Parathyroid adenoma (tissue), 2 donors: ENCODE results near the gene KIAA1958.

Source experiments
- H2AFZ ChIP-seq: fragments of 300-600 bp; sonication (generic); one replicate; pipeline ENCODE4 v1.7.0; 2017; ENCODE audit warnings: antibody characterized with exemption, mild to moderate bottlenecking
- H3K27ac ChIP-seq: fragments of 300-600 bp; sonication (generic); one replicate; pipeline ENCODE4 v1.7.0; 2017
- H3K27me3 ChIP-seq: fragments of 300-600 bp; sonication (generic); one replicate; pipeline ENCODE4 v1.7.0; 2017; ENCODE audit warnings: low read length; ENCODE audit not compliant: control insufficient read depth, insufficient read depth
- H3K36me3 ChIP-seq: fragments of 300-600 bp; sonication (generic); one replicate; pipeline ENCODE4 v1.7.0; 2017; ENCODE audit warnings: low read length; ENCODE audit not compliant: control insufficient read depth, insufficient read depth
- H3K4me1 ChIP-seq: fragments of 300-600 bp; sonication (generic); one replicate; pipeline ENCODE4 v1.7.0; 2017; ENCODE audit warnings: control low read depth
- H3K4me2 ChIP-seq: fragments of 300-600 bp; sonication (generic); one replicate; pipeline ENCODE4 v1.7.0; 2017; ENCODE audit warnings: low read length
- H3K4me3 ChIP-seq: fragments of 300-600 bp; sonication (generic); one replicate; pipeline ENCODE4 v1.7.0; 2017; ENCODE audit warnings: low read depth, low read length
- H3K79me2 ChIP-seq: fragments of 300-600 bp; sonication (generic); one replicate; pipeline ENCODE4 v1.7.0; 2017; ENCODE audit warnings: control low read depth
- H3K9ac ChIP-seq: fragments of 300-600 bp; sonication (generic); one replicate; pipeline ENCODE4 v1.7.0; 2017; ENCODE audit warnings: mild to moderate bottlenecking
- H3K9me3 ChIP-seq: fragments of 300-600 bp; sonication (generic); one replicate; pipeline ENCODE4 v1.7.0; 2017; ENCODE audit warnings: low read length; ENCODE audit not compliant: control insufficient read depth
- CTCF ChIP-seq: fragments of 300-600 bp; sonication (generic); IDR thresholded peaks from one replicate; pipeline ENCODE4 v1.7.0; 2017; ENCODE audit warnings: antibody characterized with exemption, mild to moderate bottlenecking
- donor health status: primary hyperparathyroidism.

KIAA1958 gene

DNA sequence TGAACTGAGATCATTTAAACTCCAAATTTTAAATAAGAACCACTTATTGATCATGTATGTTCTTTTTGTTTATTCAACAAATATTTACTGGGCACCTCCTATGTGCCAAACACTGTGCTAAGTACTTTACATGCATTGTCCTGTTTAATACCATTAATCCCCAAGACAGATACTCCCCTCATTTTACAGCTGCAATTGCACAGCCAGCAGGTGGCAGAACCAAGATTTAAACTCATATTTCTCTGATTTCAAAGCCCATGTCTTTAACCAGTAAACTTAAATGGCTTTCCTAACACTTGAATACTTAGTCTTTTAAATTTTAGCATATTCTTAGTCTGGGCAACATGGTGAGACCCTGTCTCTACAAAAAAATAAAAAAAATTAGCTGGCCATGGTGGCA is 43.4 kb upstream of the KIAA1958 start:
- Histone ChIP-seq H3K4me2 (no peak overlapping the region), H3K9ac (no peak overlapping the region), H3K36me3 (no peaks in the 10 kb centered on the region), H3K9me3 (no peaks in the 10 kb centered on the region), H3K79me2 (no peaks in the 10 kb centered on the region), H3K27me3 (no peaks in the 10 kb centered on the region), H3K4me3 (no peak overlapping the region), H2AFZ (no peak overlapping the region), H3K4me1 (no peaks in the 10 kb centered on the region), H3K27ac (no peak overlapping the region)
- TF ChIP-seq CTCF, result peak; percentile 24

GRCh38 chr9:112443636-112444035 is 43.0 kb upstream of the KIAA1958 start:
- Histone ChIP-seq H3K9me3 (no peaks in the 10 kb centered on the region), H3K27me3 (no peaks in the 10 kb centered on the region)

DNA sequence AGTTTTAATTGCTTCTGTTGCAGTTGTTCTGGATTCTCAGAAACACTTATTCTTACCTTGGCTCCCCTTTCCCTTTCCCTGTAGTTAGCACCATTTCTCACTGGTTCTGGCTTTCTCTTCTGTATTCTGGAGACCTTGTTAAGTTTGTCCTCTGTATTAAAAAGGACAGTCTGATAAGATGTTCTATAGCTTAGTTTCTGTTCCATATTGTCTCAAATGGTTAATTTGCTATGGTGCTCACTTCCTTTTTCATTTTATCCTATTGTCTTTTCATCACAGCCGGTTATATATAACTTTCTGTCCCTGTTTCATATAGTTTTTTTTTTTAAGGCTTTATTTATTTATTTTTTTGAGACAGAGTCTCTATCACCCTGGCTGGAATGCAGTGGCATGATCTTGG is 41.4 kb upstream of the KIAA1958 start:
- no peak overlapping the region for H2AFZ ChIP-seq
- no peak overlapping the region for H3K9ac ChIP-seq
- no peak overlapping the region for H3K27ac ChIP-seq
- no peaks in the 10 kb centered on the region for H3K9me3 ChIP-seq
- H3K4me2 ChIP-seq, result no peak overlapping the region
- no peaks in the 10 kb centered on the region for H3K79me2 ChIP-seq
- H3K4me1 ChIP-seq, result no peaks in the 10 kb centered on the region
- H3K27me3 ChIP-seq, result no peaks in the 10 kb centered on the region
- no peaks in the 10 kb centered on the region for H3K36me3 ChIP-seq
- no peak overlapping the region for H3K4me3 ChIP-seq
- no peak for TF ChIP-seq CTCF

More at GRCh38 chr9:112443636-112444035, 43.0 kb upstream of the KIAA1958 start:
- Histone ChIP-seq H3K4me3 (no peak overlapping the region), H3K4me1 (no peaks in the 10 kb centered on the region), H2AFZ (no peak overlapping the region), H3K79me2 (no peaks in the 10 kb centered on the region), H3K36me3 (no peaks in the 10 kb centered on the region), H3K4me2 (no peak overlapping the region), H3K9ac (no peak overlapping the region), H3K27ac (no peak overlapping the region)
- TF ChIP-seq CTCF, result no peak

- Histone ChIP-seq H3K9me3 (no peaks in the 10 kb centered on the region), H3K4me2 (no peak overlapping the region), H3K4me1 (no peaks in the 10 kb centered on the region), H3K27me3 (no peaks in the 10 kb centered on the region), H3K9ac (no peak overlapping the region), H3K79me2 (no peaks in the 10 kb centered on the region), H3K27ac (no peak overlapping the region), H3K4me3 (no peak overlapping the region), H2AFZ (no peak overlapping the region), H3K36me3 (no peaks in the 10 kb centered on the region)
- TF ChIP-seq CTCF, result no peak
Measured at GRCh38 chr9:112446080-112446479, 40.5 kb upstream of the KIAA1958 start.

GRCh38 chr9:112446526-112446925 is 40.1 kb upstream of the KIAA1958 start:
- Histone ChIP-seq H2AFZ (no peak overlapping the region), H3K9me3 (no peaks in the 10 kb centered on the region), H3K27ac (no peak overlapping the region), H3K79me2 (no peaks in the 10 kb centered on the region), H3K27me3 (no peaks in the 10 kb centered on the region), H3K4me3 (no peak overlapping the region), H3K36me3 (no peaks in the 10 kb centered on the region), H3K9ac (no peak overlapping the region), H3K4me1 (no peaks in the 10 kb centered on the region), H3K4me2 (no peak overlapping the region)
- no peak for TF ChIP-seq CTCF
